ENCODE results near the gene PPAT. TPM values are rescaled to one million over a fixed set of nuclear protein-coding genes. Genes with fewer than 3 reads are reported as not detected.

The PPAT gene
- total RNA-seq, 1 donor from 2014 or later: 30.9 TPM

DNA sequence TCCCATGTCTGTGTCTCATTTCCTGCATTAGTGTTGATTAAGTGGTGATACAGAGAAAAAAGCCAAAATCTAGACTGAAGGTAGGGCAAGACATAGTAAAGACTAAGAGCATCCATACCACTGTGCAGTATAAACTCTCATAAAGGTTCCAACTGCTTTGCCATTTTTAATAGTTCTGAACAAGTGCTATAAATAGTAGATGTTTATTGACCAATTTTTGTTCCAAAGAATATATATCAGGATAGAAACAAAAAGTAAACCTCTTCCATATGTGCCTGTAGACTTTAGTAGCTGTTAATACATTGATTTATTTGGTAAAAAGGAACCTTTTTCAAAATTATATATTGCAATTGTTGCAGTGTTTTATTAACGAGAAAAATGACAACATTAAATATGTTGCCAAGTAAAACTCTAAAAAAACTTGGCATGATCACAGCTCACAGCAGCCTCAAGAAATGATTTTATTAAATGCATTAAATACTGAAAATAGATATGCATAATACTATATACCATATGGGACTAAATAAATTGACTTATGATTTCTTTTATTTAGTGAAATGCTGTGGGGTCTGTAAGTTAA lies 25.8 kb downstream of the PPAT start:
- Mint-ChIP-seq H3K4me3 (peak overlapping the region; percentile 58), H3K4me1 (peaks cover 43% of the 10 kb centered on the region), H3K27ac (peak overlapping the region; percentile 97), H3K9me3 (no peaks in the 10 kb centered on the region), H3K36me3 (peaks cover 8% of the 10 kb centered on the region), H3K27me3 (ENCODE audit: low read depth) (no peaks in the 10 kb centered on the region)
- DNase-seq (ENCODE audit: low spot score in 2 of 2, unreplicated experiment in 2 of 2): no peak
- TF ChIP-seq, protein P1, sequence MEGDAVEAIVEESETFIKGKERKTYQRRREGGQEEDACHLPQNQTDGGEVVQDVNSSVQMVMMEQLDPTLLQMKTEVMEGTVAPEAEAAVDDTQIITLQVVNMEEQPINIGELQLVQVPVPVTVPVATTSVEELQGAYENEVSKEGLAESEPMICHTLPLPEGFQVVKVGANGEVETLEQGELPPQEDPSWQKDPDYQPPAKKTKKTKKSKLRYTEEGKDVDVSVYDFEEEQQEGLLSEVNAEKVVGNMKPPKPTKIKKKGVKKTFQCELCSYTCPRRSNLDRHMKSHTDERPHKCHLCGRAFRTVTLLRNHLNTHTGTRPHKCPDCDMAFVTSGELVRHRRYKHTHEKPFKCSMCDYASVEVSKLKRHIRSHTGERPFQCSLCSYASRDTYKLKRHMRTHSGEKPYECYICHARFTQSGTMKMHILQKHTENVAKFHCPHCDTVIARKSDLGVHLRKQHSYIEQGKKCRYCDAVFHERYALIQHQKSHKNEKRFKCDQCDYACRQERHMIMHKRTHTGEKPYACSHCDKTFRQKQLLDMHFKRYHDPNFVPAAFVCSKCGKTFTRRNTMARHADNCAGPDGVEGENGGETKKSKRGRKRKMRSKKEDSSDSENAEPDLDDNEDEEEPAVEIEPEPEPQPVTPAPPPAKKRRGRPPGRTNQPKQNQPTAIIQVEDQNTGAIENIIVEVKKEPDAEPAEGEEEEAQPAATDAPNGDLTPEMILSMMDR (IDR thresholded peaks at IDR 0.05; ENCODE audit: unreplicated experiment): no peak

DNA sequence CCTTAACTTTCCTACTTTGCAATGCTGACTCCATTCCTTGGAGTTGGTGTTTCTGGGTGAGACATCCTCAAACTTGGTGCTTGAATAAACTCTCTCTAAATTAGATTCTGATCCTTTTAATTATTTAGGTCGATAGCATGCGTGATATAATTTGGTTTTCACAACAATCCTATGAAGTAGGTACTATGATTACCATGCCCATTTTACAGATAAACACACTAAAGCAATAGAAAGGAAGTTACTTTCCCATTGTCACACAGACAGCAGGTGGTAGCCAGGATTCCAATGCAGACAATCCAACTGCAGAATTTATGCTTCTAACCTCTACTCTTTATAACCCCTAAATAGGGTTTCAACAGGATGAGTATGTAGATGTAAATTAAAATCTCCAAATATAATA lies 26.4 kb downstream of the PPAT start:
- no peaks in the 10 kb centered on the region for H3K27me3 Mint-ChIP-seq (ENCODE audit: low read depth)
- peaks cover 37% of the 10 kb centered on the region for H3K4me1 Mint-ChIP-seq
- H3K36me3 Mint-ChIP-seq: peaks cover 8% of the 10 kb centered on the region
- TF ChIP-seq, protein P1 (IDR thresholded peaks at IDR 0.05; ENCODE audit: unreplicated experiment): no peak
- no peaks in the 10 kb centered on the region for H3K9me3 Mint-ChIP-seq
- no peak overlapping the region for H3K4me3 Mint-ChIP-seq
- no peak for DNase-seq (ENCODE audit: low spot score in 2 of 2, unreplicated experiment in 2 of 2)
- H3K27ac Mint-ChIP-seq: peak overlapping the region; percentile 97

DNA sequence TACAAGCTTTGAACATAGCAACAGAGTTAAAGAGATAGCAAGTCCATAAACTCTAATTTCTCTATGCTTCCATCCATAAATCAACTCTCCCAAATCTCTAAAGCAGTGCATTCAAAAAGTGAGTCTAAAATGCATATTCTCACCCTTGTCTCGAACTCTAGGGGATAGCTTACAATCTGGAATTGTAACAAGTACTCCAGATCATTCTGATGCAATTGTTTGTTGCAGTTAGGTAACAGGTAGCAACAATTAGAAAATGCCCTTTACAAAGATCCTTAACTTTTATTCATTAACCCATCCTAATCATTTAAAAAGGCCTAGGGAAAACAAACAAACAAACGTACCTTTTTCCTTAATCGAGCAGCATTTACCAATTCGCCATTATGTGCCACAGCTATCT lies 29.3 kb downstream of the PPAT start:
- Mint-ChIP-seq H3K4me3 (no peak overlapping the region), H3K27me3 (ENCODE audit: low read depth) (no peaks in the 10 kb centered on the region), H3K27ac (no peak overlapping the region), H3K4me1 (peaks cover 22% of the 10 kb centered on the region), H3K9me3 (no peaks in the 10 kb centered on the region), H3K36me3 (peaks cover 11% of the 10 kb centered on the region)
- TF ChIP-seq, protein P1 (IDR thresholded peaks at IDR 0.05; ENCODE audit: unreplicated experiment): no peak
- no peak for DNase-seq (ENCODE audit: low spot score in 2 of 2, unreplicated experiment in 2 of 2)

DNA sequence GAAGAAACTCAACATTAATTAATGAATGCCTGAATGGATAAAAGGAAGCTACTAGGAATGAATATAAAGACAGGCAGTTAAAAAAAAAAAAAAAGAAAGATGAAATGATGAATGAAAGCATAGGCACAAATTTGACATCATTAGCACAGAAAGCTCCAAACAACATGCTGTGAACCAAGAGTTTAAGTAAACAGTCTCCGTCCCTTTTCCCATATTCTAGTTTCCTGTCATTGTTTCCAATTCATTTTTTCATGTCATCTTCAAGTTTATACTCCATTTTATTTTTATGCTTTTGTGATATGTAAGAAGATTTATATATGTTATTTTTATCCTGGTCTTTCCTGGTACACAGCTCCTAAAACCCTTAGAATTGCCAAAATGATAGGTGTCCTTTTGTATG lies 30.4 kb downstream of the PPAT start:
- TF ChIP-seq, protein P1 (IDR thresholded peaks at IDR 0.05; ENCODE audit: unreplicated experiment): no peak
- H3K27ac Mint-ChIP-seq: no peak overlapping the region
- no peak overlapping the region for H3K4me3 Mint-ChIP-seq
- H3K9me3 Mint-ChIP-seq: no peaks in the 10 kb centered on the region
- no peak for DNase-seq (ENCODE audit: low spot score in 2 of 2, unreplicated experiment in 2 of 2)
- peaks cover 13% of the 10 kb centered on the region for H3K4me1 Mint-ChIP-seq
- no peaks in the 10 kb centered on the region for H3K27me3 Mint-ChIP-seq (ENCODE audit: low read depth)
- H3K36me3 Mint-ChIP-seq: peaks cover 17% of the 10 kb centered on the region

DNA sequence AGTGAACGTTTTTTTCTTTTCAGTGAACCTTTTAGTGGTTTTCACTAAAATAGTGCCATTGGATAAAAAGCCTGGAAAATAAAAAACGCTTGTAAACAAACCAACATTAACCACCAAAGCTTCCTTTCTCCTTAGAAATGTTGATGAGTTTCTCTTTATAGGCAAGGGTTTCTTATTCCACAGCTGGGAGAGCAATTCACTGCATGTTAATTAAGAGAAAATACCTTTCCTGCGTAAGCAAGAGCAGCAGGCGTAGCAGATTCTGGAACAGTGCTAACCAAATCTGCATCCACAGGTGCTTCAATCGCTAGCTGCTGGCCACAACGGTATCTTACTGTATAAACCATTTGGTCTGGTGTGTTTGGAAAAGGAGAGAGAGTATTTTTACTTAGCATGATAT lies 34.9 kb downstream of the PPAT start:
- DNase-seq (ENCODE audit: low spot score in 2 of 2, unreplicated experiment in 2 of 2): no peak
- TF ChIP-seq, protein P1 (IDR thresholded peaks at IDR 0.05; ENCODE audit: unreplicated experiment): no peak
- peaks cover 12% of the 10 kb centered on the region for H3K36me3 Mint-ChIP-seq
- H3K4me3 Mint-ChIP-seq: no peak overlapping the region
- no peaks in the 10 kb centered on the region for H3K27me3 Mint-ChIP-seq (ENCODE audit: low read depth)
- no peak overlapping the region for H3K27ac Mint-ChIP-seq
- H3K4me1 Mint-ChIP-seq: no peaks in the 10 kb centered on the region
- no peaks in the 10 kb centered on the region for H3K9me3 Mint-ChIP-seq

DNA sequence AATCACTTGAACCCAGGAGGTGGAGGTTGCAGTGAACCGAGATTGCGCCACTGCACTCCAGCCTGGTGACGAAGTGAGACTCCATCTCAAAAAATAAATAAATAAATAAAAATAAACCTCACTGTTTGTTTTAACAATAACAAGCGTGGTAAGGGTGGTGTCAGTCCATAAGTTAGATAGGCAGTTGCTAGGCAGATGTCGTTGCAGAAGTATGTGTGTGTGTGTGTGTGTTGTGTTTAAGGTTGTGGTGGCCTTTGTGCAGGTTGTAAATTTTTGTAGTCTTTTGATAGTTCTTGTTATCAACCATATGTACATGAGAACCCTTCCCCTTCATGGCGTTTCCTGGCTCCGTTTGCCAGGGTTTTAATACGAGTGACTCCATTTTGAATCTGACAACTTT lies 44.1 kb downstream of the PPAT start:
- no peak overlapping the region for H3K4me3 Mint-ChIP-seq
- TF ChIP-seq, protein P1 (IDR thresholded peaks at IDR 0.05; ENCODE audit: unreplicated experiment): no peak
- H3K27ac Mint-ChIP-seq: no peak overlapping the region
- H3K36me3 Mint-ChIP-seq: peaks cover 3% of the 10 kb centered on the region
- no peaks in the 10 kb centered on the region for H3K9me3 Mint-ChIP-seq
- peaks cover 19% of the 10 kb centered on the region for H3K4me1 Mint-ChIP-seq
- DNase-seq (ENCODE audit: low spot score in 2 of 2, unreplicated experiment in 2 of 2): no peak
- no peaks in the 10 kb centered on the region for H3K27me3 Mint-ChIP-seq (ENCODE audit: low read depth)

Measured in mesothelial cell of epicardium (in vitro differentiated cells).